ENCODE data around the gene TMEM41B. TPM values are rescaled to one million over a fixed set of nuclear protein-coding genes. Genes with fewer than 3 reads are reported as not detected.

Gene TMEM41B
- total and polyA plus RNA-seq, 2 experiments from 2014 or later = 35.3 to 47.7 TPM

DNA sequence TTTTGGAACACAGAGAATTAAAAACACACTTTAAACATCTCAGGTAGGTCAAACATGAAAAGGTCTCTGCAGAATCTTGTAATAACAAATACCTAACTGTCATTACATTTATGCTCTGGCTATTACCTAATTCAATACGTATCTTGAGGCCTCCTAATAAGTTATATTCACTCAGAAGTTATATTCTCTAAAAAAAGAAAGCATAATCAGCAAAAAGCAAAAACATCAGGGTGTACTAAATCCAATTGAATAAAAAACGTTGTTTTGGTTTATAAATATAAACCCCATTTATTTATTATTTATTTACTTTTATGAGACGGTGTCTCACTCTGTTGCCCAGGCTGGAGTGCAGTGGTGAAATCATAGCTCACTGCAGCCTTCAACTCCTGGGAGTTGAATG, 10.2 kb downstream of the TMEM41B start:
- Histone ChIP-seq H3K27me3 (replicated peaks; ENCODE audit: insufficient read depth) (no peaks in the 10 kb centered on the region), H3K9me3 (ENCODE audit: low read depth) (no peaks in the 10 kb centered on the region), H3K9ac (no peak overlapping the region), H3K4me1 (ENCODE audit: insufficient read depth) (0 out of 2 replicates have a peak, but pooled peaks cover 5% of the 10 kb centered on the region), H3K4me2 (ENCODE audit: unreplicated experiment) (no peak overlapping the region), H3F3A (ENCODE audit: insufficient read depth) (no peaks in the 10 kb centered on the region), H4K20me1 (ENCODE audit: insufficient read depth) (no peaks in the 10 kb centered on the region), H3K4me3 (no peak overlapping the region), H3K79me2 (ENCODE audit: insufficient read depth) (peaks cover 100% of the 10 kb centered on the region), H3K36me3 (ENCODE audit: low read depth) (peaks cover 3% of the 10 kb centered on the region; the same call in 1 of the 2 replicates), H3K27ac (no peak overlapping the region), H3K9me2 (ENCODE audit: insufficient read depth) (no peaks in the 10 kb centered on the region), H2AFZ (no peak overlapping the region)
- in situ Hi-C loops (cut with MboI) = no loop called here
- 69 to 71% methylated on average over 3 of the region's 3 CpGs for WGBS, 2 experiments (ENCODE audit: low coverage in 1 of 2, low lambda C conversion rate in 2 of 2, missing lambda C conversion rate in 2 of 2)
- TF ChIP-seq EZH2 (IDR thresholded peaks at IDR 0.05; ENCODE audit: insufficient read depth, poor library complexity, severe bottlenecking) (no peak), EZH2phosphoT487 (IDR thresholded peaks at IDR 0.05; ENCODE audit: insufficient read depth, low read depth) (no peak)
- DNase-seq = no peak

DNA sequence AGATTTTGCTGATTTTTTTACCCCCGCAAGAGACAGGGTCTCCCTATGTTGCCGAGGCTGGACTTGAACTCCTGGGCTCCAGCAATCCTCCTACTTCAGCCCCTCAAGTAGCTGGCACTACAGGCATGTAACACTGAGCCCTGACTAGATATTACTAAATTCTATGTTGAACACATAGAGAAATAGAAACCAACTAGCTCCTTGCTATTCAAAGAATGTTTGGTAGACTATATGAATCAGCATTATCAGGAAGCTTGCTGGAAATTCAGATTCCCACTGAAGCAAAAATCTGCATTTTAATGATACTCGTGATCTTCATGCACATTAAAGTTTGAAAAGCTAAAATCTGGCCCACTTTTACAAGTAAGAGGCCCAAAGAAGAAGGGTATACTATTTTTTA, 11.9 kb downstream of the TMEM41B start:
- Histone ChIP-seq H3K9ac (no peak overlapping the region; the same call in 1 of the 2 replicates), H3K27ac (peak overlapping the region; percentile 35), H3K9me2 (ENCODE audit: insufficient read depth) (no peaks in the 10 kb centered on the region), H3K79me2 (ENCODE audit: insufficient read depth) (peaks cover 99% of the 10 kb centered on the region), H3K27me3 (replicated peaks; ENCODE audit: insufficient read depth) (no peaks in the 10 kb centered on the region), H3K9me3 (ENCODE audit: low read depth) (no peaks in the 10 kb centered on the region), H3K4me1 (ENCODE audit: insufficient read depth) (0 out of 2 replicates have a peak, but pooled peaks cover 5% of the 10 kb centered on the region), H3K36me3 (ENCODE audit: low read depth) (peaks cover 3% of the 10 kb centered on the region; the same call in 1 of the 2 replicates), H3K4me3 (no peak overlapping the region), H3K4me2 (ENCODE audit: unreplicated experiment) (no peak overlapping the region), H3F3A (ENCODE audit: insufficient read depth) (no peaks in the 10 kb centered on the region), H2AFZ (no peak overlapping the region), H4K20me1 (ENCODE audit: insufficient read depth) (no peaks in the 10 kb centered on the region)
- WGBS, 2 experiments (ENCODE audit: low coverage in 1 of 2, low lambda C conversion rate in 2 of 2, missing lambda C conversion rate in 2 of 2) = 95 to 96% methylated on average over 3 of the region's 3 CpGs
- TF ChIP-seq EZH2 (IDR thresholded peaks at IDR 0.05; ENCODE audit: insufficient read depth, poor library complexity, severe bottlenecking) = no peak
- no peak for TF ChIP-seq EZH2phosphoT487 (IDR thresholded peaks at IDR 0.05; ENCODE audit: insufficient read depth, low read depth)
- DNase-seq = peak; percentile 58
- in situ Hi-C loops (cut with MboI) = no loop called here

DNA sequence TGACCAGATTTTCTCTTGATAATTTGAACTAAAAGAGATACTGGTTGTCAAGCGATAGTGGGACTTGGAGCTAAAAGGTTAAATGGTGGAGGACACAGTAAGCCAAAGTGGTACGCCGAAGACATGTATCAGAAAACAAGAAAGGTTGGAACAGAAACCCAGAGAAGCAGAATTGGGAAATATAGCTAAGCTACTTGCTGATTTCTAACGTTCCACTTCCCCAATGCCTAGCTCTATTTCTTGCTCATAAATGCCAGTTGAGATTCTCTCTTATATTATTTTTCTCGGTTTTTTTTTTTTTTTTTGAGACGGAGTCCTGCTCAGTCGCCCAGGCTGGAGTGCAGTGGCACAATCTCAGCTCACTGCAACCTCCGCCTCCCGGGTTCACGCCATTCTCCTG, 12.7 kb downstream of the TMEM41B start:
- in situ Hi-C loops (cut with MboI) = no loop called here
- no peaks in the 10 kb centered on the region for H3K9me3 ChIP-seq (ENCODE audit: low read depth)
- no peaks in the 10 kb centered on the region for H3K27me3 ChIP-seq (replicated peaks; ENCODE audit: insufficient read depth)
- H3K36me3 ChIP-seq (ENCODE audit: low read depth) = peaks cover 3% of the 10 kb centered on the region; the same call in 1 of the 2 replicates
- no peak overlapping the region; the same call in 1 of the 2 replicates for H3K27ac ChIP-seq
- H4K20me1 ChIP-seq (ENCODE audit: insufficient read depth) = no peaks in the 10 kb centered on the region
- 83 to 90% methylated on average over 5 to 10 of the region's 10 CpGs for WGBS, 2 experiments (ENCODE audit: low coverage in 1 of 2, low lambda C conversion rate in 2 of 2, missing lambda C conversion rate in 2 of 2)
- peaks cover 99% of the 10 kb centered on the region for H3K79me2 ChIP-seq (ENCODE audit: insufficient read depth)
- H3K9ac ChIP-seq = no peak overlapping the region
- no peak for TF ChIP-seq EZH2phosphoT487 (IDR thresholded peaks at IDR 0.05; ENCODE audit: insufficient read depth, low read depth)
- no peak overlapping the region for H3K4me3 ChIP-seq
- H3K4me2 ChIP-seq (ENCODE audit: unreplicated experiment) = no peak overlapping the region
- no peak overlapping the region for H2AFZ ChIP-seq
- 0 out of 2 replicates have a peak, but pooled peaks cover 5% of the 10 kb centered on the region for H3K4me1 ChIP-seq (ENCODE audit: insufficient read depth)
- H3K9me2 ChIP-seq (ENCODE audit: insufficient read depth) = no peaks in the 10 kb centered on the region
- H3F3A ChIP-seq (ENCODE audit: insufficient read depth) = no peaks in the 10 kb centered on the region
- no peak for DNase-seq

DNA sequence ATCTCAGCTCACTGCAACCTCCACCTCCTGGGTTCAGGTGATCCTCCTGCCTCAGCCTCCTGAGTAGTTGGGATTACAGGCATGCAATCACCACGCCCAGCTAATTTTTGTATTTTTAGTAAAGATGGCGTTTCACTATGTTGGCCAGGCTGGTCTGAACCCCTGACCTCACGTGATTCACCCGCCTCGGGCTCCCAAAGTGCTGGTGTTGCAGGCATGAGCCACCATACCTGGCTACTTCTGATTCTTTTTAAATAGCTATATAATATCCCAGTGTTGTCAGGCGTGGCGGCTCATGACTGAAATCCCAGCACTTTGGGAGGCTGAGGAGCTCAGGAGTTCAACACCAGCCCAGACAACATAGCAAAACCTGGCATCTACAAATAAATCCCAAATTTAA, 20.7 kb downstream of the TMEM41B start:
- no peaks in the 10 kb centered on the region for H3K4me1 ChIP-seq (ENCODE audit: insufficient read depth)
- H3K9me2 ChIP-seq (ENCODE audit: insufficient read depth) = no peaks in the 10 kb centered on the region
- no peak for TF ChIP-seq EZH2 (IDR thresholded peaks at IDR 0.05; ENCODE audit: insufficient read depth, poor library complexity, severe bottlenecking)
- no peak for TF ChIP-seq EZH2phosphoT487 (IDR thresholded peaks at IDR 0.05; ENCODE audit: insufficient read depth, low read depth)
- H3K9ac ChIP-seq = no peak overlapping the region
- no peak overlapping the region for H3K4me3 ChIP-seq
- H3K79me2 ChIP-seq (ENCODE audit: insufficient read depth) = peaks cover 98% of the 10 kb centered on the region
- no peak overlapping the region for H3K27ac ChIP-seq
- H3K4me2 ChIP-seq (ENCODE audit: unreplicated experiment) = no peak overlapping the region
- no peaks in the 10 kb centered on the region for H3K27me3 ChIP-seq (replicated peaks; ENCODE audit: insufficient read depth)
- no peaks in the 10 kb centered on the region for H4K20me1 ChIP-seq (ENCODE audit: insufficient read depth)
- WGBS, 2 experiments (ENCODE audit: low coverage in 1 of 2, low lambda C conversion rate in 2 of 2, missing lambda C conversion rate in 2 of 2) = 97 to 100% methylated on average over 7 of the region's 7 CpGs
- no peaks in the 10 kb centered on the region; the same call in 1 of the 2 replicates for H3F3A ChIP-seq (ENCODE audit: insufficient read depth)
- H3K36me3 ChIP-seq (ENCODE audit: low read depth) = peaks cover 32% of the 10 kb centered on the region
- in situ Hi-C loops (cut with MboI) = no loop called here
- H3K9me3 ChIP-seq (ENCODE audit: low read depth) = no peaks in the 10 kb centered on the region
- no peak overlapping the region for H2AFZ ChIP-seq
- DNase-seq = no peak
